HG03039 (cell line): ENCODE measurements around the gene MCOLN1.

ENCODE experiments used
- ATAC-seq: cut with Tn5 transposase; IDR thresholded peaks from one replicate; pipeline ENCODE4 v1.9.1; 2021; ENCODE audit warnings: mild to moderate bottlenecking, moderate library complexity; ENCODE audit not compliant: unreplicated experiment

MCOLN1 gene

GRCh38 chr19:7502552-7502951, 19.9 kb upstream of the MCOLN1 start:
- ATAC-seq = no peak

- no peak for ATAC-seq
Observed at GRCh38 chr19:7504684-7505083, 17.7 kb upstream of the MCOLN1 start.

- ATAC-seq = no peak
Observed at GRCh38 chr19:7505288-7505681, 17.1 kb upstream of the MCOLN1 start.

- no peak for ATAC-seq
Observed at GRCh38 chr19:7505682-7506384, 16.6 kb upstream of the MCOLN1 start.

GRCh38 chr19:7506385-7507328, 15.8 kb upstream of the MCOLN1 start:
- ATAC-seq = no peak

DNA sequence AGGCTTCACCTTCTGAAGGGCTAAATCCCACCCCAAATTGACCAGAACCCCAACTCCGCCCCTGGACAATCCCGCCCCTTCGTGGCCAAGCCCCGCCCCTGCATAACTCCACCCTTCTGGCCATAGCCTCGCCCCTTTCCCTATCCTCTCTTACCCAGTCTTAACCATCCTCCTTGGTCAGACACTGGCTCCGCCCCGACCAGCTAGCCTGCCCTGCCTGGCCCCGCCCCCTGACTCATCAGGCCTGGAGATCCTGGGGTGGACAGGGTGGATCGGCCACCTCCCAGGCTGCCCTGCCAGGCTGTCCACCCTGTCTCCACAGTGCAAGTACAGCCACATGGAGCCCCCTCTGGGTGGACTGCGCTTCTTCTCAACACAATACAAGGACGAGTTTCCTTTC, 14.5 kb upstream of the MCOLN1 start:
- no peak for ATAC-seq

DNA sequence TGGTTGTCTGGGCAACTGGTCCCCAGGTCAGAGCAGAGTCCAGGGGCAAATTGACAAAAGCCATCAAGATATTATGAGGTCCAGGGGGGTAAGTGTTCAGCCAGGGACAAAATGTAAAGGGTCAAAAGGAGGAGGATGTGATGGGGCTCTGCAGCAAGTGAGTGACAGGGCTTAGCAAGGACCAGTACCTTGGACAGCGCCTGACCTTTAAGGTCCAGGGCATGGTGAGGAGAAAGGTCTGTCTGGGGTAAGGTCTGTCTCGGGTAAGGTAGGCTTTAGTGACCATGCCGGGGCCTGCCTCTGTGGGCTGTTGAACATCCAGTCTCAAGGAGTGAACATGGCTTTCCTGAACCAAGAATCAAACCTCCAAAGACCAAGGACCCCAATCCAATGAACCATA, 12.8 kb upstream of the MCOLN1 start:
- ATAC-seq = no peak

GRCh38 chr19:7512400-7512851, 10.0 kb upstream of the MCOLN1 start:
- no peak for ATAC-seq

DNA sequence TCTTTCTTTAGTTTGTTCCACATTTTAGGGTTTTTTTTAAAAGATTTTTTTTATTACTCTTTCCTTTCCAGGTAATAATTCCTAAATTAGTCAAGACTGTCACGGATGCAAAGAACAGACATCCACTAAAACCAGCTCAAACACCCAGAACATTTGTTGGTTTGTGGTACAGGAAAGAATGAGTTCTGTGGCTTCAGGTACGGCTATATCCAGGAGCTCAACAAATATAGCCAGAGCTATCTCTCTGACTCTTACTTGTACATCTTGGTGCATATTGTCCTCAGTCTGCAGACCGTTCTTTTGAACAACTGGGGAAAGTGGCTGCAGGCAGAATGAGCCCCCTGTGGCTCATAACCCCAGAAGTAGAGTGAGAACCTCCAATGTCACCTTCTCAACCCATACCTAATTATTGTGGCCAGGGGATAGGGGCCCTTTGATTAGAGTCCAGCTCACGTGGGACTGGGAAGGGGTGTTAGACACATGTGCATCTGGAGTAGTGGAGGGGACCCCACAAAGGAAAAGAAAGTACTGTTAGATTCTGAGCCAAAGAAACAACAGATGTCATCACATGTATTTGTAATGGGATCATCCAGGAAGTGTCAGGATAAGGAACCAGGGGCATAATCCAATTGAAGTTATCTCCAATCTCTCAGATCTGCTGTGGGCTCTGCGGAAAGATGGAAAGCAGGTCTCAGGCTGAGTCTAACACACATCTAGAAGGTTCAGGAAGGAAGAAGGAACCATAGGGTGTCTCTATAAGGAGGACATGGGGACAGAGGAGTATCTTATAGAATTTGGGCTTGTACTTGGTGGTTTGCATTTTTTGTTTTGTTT, 8.4 kb upstream of the MCOLN1 start:
- no peak for ATAC-seq

- no peak for ATAC-seq
Observed at GRCh38 chr19:7515110-7515644, 7.2 kb upstream of the MCOLN1 start.

GRCh38 chr19:7515645-7516151, 6.7 kb upstream of the MCOLN1 start, which contains the start of gene ZNF358:
Gene ZNF358, plus strand, starts transcription at chr19:7516103. Its CDS starts 3,140 bp downstream, at chr19:7519243.
- ATAC-seq = no peak

GRCh38 chr19:7516333-7516732, 6.1 kb upstream of the MCOLN1 start:
- ATAC-seq = no peak

- no peak for ATAC-seq
Observed at GRCh38 chr19:7516878-7517277, 5.5 kb upstream of the MCOLN1 start.

DNA sequence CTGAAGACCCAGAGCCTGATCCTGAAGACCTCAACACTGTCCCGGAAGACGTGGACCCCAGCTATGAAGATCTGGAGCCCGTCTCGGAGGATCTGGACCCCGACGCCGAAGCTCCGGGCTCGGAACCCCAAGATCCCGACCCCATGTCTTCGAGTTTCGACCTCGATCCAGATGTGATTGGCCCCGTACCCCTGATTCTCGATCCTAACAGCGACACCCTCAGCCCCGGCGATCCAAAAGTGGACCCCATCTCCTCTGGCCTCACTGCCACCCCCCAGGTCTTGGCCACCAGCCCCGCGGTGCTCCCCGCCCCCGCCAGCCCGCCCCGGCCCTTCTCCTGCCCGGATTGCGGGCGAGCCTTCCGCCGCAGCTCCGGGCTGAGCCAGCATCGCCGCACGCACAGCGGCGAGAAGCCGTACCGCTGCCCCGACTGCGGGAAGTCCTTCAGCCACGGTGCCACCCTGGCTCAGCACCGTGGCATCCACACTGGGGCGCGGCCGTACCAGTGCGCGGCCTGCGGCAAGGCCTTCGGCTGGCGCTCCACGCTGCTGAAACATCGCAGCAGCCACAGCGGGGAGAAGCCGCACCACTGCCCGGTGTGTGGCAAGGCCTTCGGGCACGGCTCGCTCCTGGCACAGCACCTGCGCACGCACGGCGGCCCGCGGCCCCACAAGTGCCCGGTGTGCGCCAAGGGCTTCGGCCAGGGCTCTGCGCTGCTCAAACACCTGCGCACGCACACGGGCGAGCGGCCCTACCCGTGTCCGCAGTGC, 2.9 kb upstream of the MCOLN1 start:
- no peak for ATAC-seq

DNA sequence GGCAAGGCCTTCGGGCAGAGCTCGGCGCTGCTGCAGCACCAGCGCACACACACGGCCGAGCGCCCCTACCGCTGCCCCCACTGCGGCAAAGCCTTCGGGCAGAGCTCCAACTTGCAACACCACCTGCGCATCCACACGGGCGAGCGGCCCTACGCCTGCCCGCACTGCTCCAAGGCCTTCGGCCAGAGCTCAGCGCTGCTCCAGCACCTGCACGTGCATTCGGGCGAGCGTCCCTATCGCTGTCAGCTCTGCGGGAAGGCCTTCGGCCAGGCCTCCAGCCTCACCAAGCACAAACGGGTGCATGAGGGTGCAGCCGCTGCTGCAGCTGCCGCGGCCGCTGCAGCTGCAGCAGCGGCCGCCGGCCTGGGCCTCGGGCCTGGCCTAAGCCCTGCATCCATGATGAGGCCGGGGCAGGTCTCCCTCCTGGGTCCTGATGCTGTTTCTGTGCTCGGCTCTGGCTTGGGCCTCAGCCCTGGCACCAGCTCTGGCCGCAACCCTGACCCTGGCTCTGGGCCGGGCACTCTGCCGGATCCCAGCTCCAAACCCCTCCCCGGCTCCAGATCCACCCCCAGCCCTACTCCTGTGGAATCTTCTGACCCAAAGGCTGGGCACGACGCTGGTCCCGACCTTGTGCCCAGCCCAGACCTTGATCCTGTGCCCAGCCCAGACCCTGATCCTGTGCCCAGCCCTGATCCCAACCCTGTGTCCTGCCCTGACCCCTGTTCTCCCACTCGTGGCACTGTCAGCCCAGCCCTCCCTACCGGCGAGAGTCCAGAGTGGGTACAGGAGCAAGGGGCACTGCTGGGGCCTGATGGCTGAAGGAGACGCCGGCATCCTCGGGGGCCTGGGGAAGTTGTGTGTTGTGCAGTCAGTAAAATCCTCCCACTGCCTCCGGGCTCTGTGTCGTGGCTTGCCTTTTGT, 2.0 kb upstream of the MCOLN1 start:
- ATAC-seq = no peak

- no peak for ATAC-seq
Observed at GRCh38 chr19:7521551-7522071, 813 bp upstream of the MCOLN1 start.

DNA sequence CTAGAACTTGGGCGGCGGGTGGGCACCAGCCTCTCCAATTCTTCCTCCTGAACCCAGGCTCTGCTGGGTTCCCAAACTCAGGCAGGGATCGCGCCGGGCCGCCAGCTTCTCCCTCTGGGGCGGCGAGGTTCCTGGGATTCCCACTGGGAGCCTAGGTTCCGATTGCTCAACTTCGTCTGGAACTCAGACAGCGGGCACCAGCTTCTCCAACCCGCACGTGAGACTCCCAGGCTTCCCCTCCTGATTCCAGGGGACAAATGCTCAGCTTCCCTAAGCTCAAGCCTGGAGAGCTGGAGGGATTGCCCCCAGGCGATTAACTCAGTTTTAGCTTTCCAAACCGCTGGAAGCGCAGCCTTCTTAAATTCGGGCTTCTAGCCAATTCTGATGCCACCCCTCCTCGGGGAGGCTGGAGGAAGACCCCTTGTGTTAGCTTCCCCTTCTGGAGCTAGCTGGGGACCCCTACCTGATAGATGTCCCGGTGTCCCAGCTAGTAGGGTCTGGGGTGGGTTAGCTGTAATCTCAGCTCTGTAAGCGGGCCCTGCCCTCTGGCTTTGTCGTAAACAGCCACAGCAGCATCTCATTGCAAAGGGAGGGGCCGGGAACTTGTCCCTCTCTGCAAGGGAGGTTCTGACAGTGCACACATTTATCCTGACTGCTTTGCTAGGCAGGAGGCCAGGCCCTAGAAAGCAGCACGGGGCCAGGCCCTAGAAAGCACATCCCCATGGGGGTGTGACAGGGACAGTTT, 671 bp downstream of the MCOLN1 start:
- ATAC-seq = no peak

DNA sequence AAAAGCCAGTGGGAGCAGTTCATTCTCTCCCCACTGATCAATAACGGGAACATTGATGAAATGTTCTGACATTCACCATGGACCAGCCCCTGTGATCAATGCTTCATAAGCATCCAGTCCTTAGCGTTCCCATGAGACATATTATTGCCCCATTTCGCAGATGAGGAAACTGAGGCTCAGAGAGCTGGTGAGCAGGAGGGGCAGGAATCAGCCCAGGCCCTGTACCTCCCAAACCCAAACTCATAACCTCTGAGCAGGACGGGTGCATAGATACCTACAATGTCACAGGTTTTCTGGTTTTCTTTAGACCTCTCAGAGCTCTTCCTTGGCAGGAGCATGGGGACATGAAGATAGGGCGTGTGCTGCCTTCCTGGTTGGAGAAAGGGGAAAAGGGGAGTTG, 2.1 kb downstream of the MCOLN1 start:
- ATAC-seq = no peak
